GM18508 (cell line): ENCODE data around the gene SATL1.
"Not testable (repeated sequence)": the region's sequence is repeated elsewhere in the genome, so short reads cannot be mapped to it uniquely, and the experiment has no call there.

Source experiments
- ATAC-seq: cut with Tn5 transposase; IDR thresholded peaks from one replicate; pipeline ENCODE4 v1.9.1; 2021; ENCODE audit warnings: moderate number of reproducible peaks; ENCODE audit not compliant: insufficient read depth, unreplicated experiment

SATL1 gene

DNA sequence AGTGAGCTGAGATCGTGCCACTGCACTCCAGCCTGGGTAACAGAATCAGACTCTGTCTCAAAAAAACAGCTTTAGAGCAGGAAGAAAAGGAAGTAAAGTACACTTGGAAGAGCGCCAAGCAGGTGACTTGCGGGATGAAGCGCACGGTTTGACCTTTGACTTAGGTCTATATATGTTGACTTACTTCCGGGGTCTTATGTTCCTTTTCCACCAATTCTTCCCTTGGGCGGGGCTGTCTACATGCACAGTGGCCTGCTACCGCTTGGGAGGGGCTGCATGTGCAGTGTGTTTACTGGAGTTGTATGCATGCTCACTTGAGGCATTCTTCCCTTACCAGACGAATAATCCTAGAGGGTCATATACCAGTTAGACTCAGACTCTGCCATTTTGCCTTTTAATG is 131.3 kb downstream of the SATL1 start:
- ATAC-seq = no peak

- ATAC-seq = no peak
These were observed 132.2 kb downstream of the SATL1 start for GRCh38 chrX:85111347-85111746.

DNA sequence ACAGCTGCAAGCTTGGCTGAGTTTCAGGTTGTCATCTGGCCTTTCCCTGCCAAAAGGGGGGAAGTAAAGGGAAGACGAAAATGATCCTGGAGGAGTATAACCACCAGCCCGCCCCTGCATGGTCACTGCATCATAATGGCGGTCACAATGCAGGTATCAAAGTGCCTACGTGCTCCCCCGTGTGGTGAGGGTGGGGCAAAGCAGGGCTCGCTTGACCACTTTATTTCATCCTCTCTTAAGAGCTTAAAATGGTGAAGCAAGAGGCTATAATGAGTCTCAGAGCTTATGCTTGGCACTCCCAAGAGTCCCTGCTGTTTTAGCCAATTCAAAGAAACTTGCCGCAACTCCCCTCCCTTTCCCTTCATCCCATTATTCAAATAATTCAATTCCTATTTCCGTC is 134.3 kb downstream of the SATL1 start:
- ATAC-seq = no peak

- no peak for ATAC-seq
These were observed 135.4 kb downstream of the SATL1 start for GRCh38 chrX:85108165-85108564.

GRCh38 chrX:85107407-85107806 is 136.2 kb downstream of the SATL1 start:
- no peak for ATAC-seq

DNA sequence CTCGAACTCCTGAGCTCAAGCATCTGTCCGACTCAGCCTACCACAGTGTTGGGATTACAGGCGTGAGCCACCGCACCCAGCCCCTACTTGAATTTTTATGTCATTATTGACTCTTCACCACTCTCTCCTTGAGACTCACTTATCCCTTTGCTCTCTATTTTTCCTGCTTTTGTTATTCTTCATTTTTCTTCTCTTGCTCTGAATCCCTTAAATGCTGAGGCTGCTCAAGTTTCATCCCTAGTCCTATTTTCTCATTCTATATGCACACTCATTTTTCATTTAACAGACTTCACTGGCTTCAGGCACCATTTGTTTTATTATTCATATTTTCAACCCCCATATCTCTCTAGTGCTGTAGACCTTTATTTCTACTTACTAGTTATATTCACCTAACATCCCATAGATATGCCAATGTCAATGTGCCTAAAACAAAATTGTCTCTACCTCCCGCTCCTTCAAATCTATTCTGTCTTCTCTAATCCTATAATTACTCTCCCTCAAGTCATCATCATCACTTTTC is 154.2 kb downstream of the SATL1 start:
- no peak for ATAC-seq

DNA sequence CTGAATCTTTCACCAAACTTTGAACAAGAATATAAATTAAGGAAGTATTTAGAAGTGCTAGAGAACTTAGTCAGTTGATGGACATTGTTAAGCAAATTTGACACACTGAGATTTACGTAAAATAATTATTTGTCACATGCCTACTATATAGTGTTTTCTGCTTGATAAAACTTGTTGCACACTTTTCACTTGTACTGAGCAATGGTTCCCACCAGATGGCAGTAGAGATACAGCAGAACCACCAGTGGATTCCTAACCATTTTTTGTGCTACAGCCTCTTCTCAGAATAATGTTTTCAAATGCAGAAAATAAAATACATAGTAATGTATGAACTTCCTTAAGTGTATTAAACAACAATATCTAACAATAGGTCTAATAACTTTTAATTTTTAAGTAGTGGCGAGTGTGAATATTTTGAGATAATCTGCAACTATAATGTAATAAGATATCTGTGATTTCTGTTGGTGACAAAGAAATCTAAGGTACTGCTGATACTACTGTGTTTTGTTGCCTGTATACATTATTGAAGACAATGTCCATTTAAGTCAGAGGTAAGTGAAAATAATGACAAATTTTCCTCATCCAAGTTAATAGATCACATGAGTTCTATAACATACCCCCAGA is 158.7 kb downstream of the SATL1 start:
- no peak for ATAC-seq

DNA sequence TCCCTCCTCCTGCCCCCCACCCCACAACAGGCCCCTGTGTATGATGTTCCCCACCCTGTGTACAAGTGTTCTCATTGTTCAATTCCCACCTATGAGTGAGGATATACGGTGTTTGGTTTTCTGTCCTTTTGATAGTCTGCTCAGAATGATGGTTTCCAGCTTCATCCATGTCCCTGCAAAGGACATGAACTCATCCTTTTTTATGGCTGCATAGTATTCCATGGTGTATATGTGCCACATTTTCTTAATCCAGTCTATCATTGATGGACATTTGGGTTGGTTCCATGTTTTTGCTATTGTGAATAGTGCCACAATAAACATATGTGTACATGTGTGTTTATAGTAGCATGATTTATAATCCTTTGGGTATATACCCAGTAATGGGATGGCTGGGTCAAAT is 166.3 kb downstream of the SATL1 start:
- not testable (repeated sequence) for ATAC-seq

GRCh38 chrX:85065512-85066198 is 177.9 kb downstream of the SATL1 start:
- ATAC-seq = no peak

GRCh38 chrX:85052636-85053343 is 190.8 kb downstream of the SATL1 start:
- ATAC-seq = no peak

GRCh38 chrX:85052205-85052604 is 191.4 kb downstream of the SATL1 start:
- no peak for ATAC-seq

- ATAC-seq = no peak
These were observed 192.0 kb downstream of the SATL1 start for GRCh38 chrX:85051627-85052026.
